ENCODE results near the gene MAP1B.

GRCh38 chr5:72159501-72159911, 52.2 kb downstream of the MAP1B start:
- TF ChIP-seq CTCF (optimal IDR thresholded peaks at IDR 0.05 in 1 of 3, IDR thresholded peaks at IDR 0.05 in 1 of 3, conservative IDR thresholded peaks at IDR 0.05 in 1 of 3; ENCODE audit: extremely low read depth in 1 of 3, insufficient read depth in 2 of 3, low read length in 3 of 3) = no peak
- no peak for TF ChIP-seq EZH2 (IDR thresholded peaks at IDR 0.05; ENCODE audit: low read length)
